Kidney (tissue), 14 donors: Measurements from ENCODE around the gene UTP20. TPM values are rescaled to one million over a fixed set of nuclear protein-coding genes. Genes with fewer than 3 reads are reported as not detected.

ENCODE experiments used
- DNase-seq, 5 donors: peaks; one replicate each; pipeline ENCODE4 v3.0.0-alpha.2; 2013 to 2020
- FAIRE-seq: peaks from 2 replicates; lab custom pipeline; 2012; peaks lifted over from hg19 to GRCh38; lab: Jason Lieb, UNC
- H3K27ac ChIP-seq, 2 donors: one replicate each; pipeline ENCODE4 v1.7.0; 2013; ENCODE audit warnings: low read depth in 2 of 2, low read length in 2 of 2, inconsistent platforms in 1 of 2
- H3K27me3 ChIP-seq: one replicate; pipeline ENCODE4 v1.7.1; 2013; ENCODE audit warnings: low read length, inconsistent platforms; ENCODE audit not compliant: control insufficient read depth, insufficient read depth
- H3K36me3 ChIP-seq, 3 donors: one replicate each; pipeline versions ENCODE4 v1.7.0 to v1.7.1; 2013; ENCODE audit warnings: low read length in 3 of 3, control low read depth in 1 of 3, inconsistent platforms in 1 of 3; ENCODE audit not compliant: insufficient read depth in 3 of 3, control insufficient read depth in 2 of 3
- H3K4me1 ChIP-seq, 3 donors: one replicate each; pipeline versions ENCODE4 v1.7.0 to v1.7.1; 2013; ENCODE audit warnings: low read length in 3 of 3, inconsistent platforms in 1 of 3, low read depth in 1 of 3; ENCODE audit not compliant: control insufficient read depth in 2 of 3, insufficient read depth in 2 of 3
- H3K4me3 ChIP-seq, 3 donors: one replicate each; pipeline versions ENCODE4 v1.7.0 to v1.8.1; 2013; ENCODE audit warnings: low read length in 3 of 3, control low read depth in 1 of 3, inconsistent platforms in 1 of 3
- H3K9ac ChIP-seq, 3 donors: one replicate each; pipeline versions ENCODE4 v1.7.0 to v1.7.1; 2013; ENCODE audit warnings: low read length in 3 of 3, control low read depth in 1 of 3, inconsistent platforms in 1 of 3
- H3K9me3 ChIP-seq, 3 donors: one replicate each; pipeline versions ENCODE4 v1.7.0 to v1.7.1; 2013; ENCODE audit warnings: low read length in 3 of 3, control low read depth in 1 of 3, inconsistent platforms in 1 of 3; ENCODE audit not compliant: control insufficient read depth in 2 of 3, insufficient read depth in 1 of 3
- CTCF ChIP-seq: IDR thresholded peaks from 3 replicates; pipeline ENCODE4 v1.5.1; 2012; ENCODE audit warnings: mild to moderate bottlenecking, moderate library complexity, borderline replicate concordance; ENCODE audit not compliant: insufficient read depth; ENCODE audit errors: extremely low read depth
- intact Hi-C: fragments of 100-400 bp; cut with DNase I; formaldehyde crosslinking; loops from one replicate; pipeline ENCODE4 v1.11.1; 2022
- polyA plus RNA-seq: library from polyadenylated mRNA; stranded (reverse); fragments of 350-450 nt; fragmentation: Illumina TruSeq; extraction: RNeasy Lipid Tissue Mini Kit (QIAGEN cat#74804); gene quantifications from one replicate; pipeline ENCODE4 v1.2.3, GENCODE V29; 2014; ENCODE audit warnings: low read depth, low replicate concordance; ENCODE audit not compliant: insufficient read depth
- total RNA-seq: library from RNA; stranded (reverse); fragmentation: NEBNext Ultra II Directional; extraction: Animal tissue kit (Norgen Biotek cat#: 25700); gene quantifications from one replicate; pipeline ENCODE4 v1.2.1, GENCODE V29; 2021
- donor health status: control.
- donor health status: control.
- donor health status: control.
- donor health status: control.
- donor health status: control.
- donor health status: DM: yes; HTN: yes; CAD: no.
- donor health status: Normal renal cell carcinoma (clear cell type).

The UTP20 gene
- total and polyA plus RNA-seq, 2 donors from 2014 or later: 2.5 to 15.5 TPM

- H3K9ac ChIP-seq: no peak overlapping the region
- H3K36me3 ChIP-seq: no peaks in the 10 kb centered on the region
- H3K27ac ChIP-seq: no peak overlapping the region
- no peak for TF ChIP-seq CTCF
- H3K9me3 ChIP-seq: no peaks in the 10 kb centered on the region
- no peak overlapping the region for H3K4me3 ChIP-seq
- no peak for DNase-seq
- no peaks in the 10 kb centered on the region for H3K27me3 ChIP-seq
- intact Hi-C loops: no loop called here
- H3K4me1 ChIP-seq: no peaks in the 10 kb centered on the region
- FAIRE-seq: no peak
These were observed 3.5 kb upstream of the UTP20 start for GRCh38 chr12:101276433-101276832.

- intact Hi-C loops: no loop called here
- no peak overlapping the region for H3K27ac ChIP-seq
- no peaks in the 10 kb centered on the region for H3K4me1 ChIP-seq
- no peaks in the 10 kb centered on the region for H3K9me3 ChIP-seq
- no peak for TF ChIP-seq CTCF
- no peak overlapping the region for H3K9ac ChIP-seq
- FAIRE-seq: no peak
- peaks cover 0 to 7% (median 0%) of the 10 kb centered on the region in 3 donors for H3K36me3 ChIP-seq
- DNase-seq: no peak
- H3K27me3 ChIP-seq: no peaks in the 10 kb centered on the region
- no peak overlapping the region for H3K4me3 ChIP-seq
These were observed 2.5 kb upstream of the UTP20 start for GRCh38 chr12:101277443-101277842.

- peaks cover 2 to 13% (median 12%) of the 10 kb centered on the region in 3 donors for H3K36me3 ChIP-seq
These were observed 7.5 kb downstream of the UTP20 start for GRCh38 chr12:101287357-101287756.

More at GRCh38 chr12:101287357-101287756, 7.5 kb downstream of the UTP20 start:
- Histone ChIP-seq H3K27me3 (no peaks in the 10 kb centered on the region), H3K27ac (no peak overlapping the region), H3K9me3 (no peaks in the 10 kb centered on the region), H3K4me1 (no peaks in the 10 kb centered on the region), H3K4me3 (no peak overlapping the region), H3K9ac (no peak overlapping the region)
- intact Hi-C loops: no loop called here
- FAIRE-seq: no peak
- DNase-seq: no peak
- no peak for TF ChIP-seq CTCF
